GM18508 (cell line): ENCODE results near the gene CEP350.
"Not testable (repeated sequence)": the region's sequence is repeated elsewhere in the genome, so short reads cannot be mapped to it uniquely, and the experiment has no call there.

Experiments
- ATAC-seq: cut with Tn5 transposase; IDR thresholded peaks from one replicate; pipeline ENCODE4 v1.9.1; 2021; ENCODE audit warnings: moderate number of reproducible peaks; ENCODE audit not compliant: insufficient read depth, unreplicated experiment

Gene CEP350

GRCh38 chr1:179984101-179984500 lies 29.5 kb downstream of the CEP350 start:
- no peak for ATAC-seq

- ATAC-seq = no peak
These were observed 30.3 kb downstream of the CEP350 start for GRCh38 chr1:179984942-179985341.

GRCh38 chr1:179990847-179991246 lies 36.2 kb downstream of the CEP350 start:
- no peak for ATAC-seq

GRCh38 chr1:179995576-179995975 lies 41.0 kb downstream of the CEP350 start:
- no peak for ATAC-seq

- peak; percentile 65 for ATAC-seq
These were observed 41.5 kb downstream of the CEP350 start for GRCh38 chr1:179996099-179996498.

- no peak for ATAC-seq
These were observed 46.0 kb downstream of the CEP350 start for GRCh38 chr1:180000575-180000974.

GRCh38 chr1:180002437-180002836 lies 47.8 kb downstream of the CEP350 start:
- no peak for ATAC-seq

GRCh38 chr1:180003026-180003695 lies 48.6 kb downstream of the CEP350 start:
- peak; percentile 85 for ATAC-seq

GRCh38 chr1:180006762-180007161 lies 52.2 kb downstream of the CEP350 start:
- ATAC-seq = not testable (repeated sequence)

- no peak for ATAC-seq
These were observed 65.4 kb downstream of the CEP350 start for GRCh38 chr1:180020017-180020416.

GRCh38 chr1:180026556-180026955 lies 71.9 kb downstream of the CEP350 start:
- no peak for ATAC-seq

- no peak for ATAC-seq
These were observed 73.4 kb downstream of the CEP350 start for GRCh38 chr1:180027949-180028445.

GRCh38 chr1:180028864-180029263 lies 74.3 kb downstream of the CEP350 start:
- ATAC-seq = no peak

GRCh38 chr1:180029524-180030135 lies 75.0 kb downstream of the CEP350 start:
- ATAC-seq = no peak

GRCh38 chr1:180031664-180032063 lies 77.1 kb downstream of the CEP350 start:
- ATAC-seq = no peak

- ATAC-seq = no peak
These were observed 78.8 kb downstream of the CEP350 start for GRCh38 chr1:180033390-180033789.

- no peak for ATAC-seq
These were observed 85.4 kb downstream of the CEP350 start for GRCh38 chr1:180040034-180040433.

- no peak for ATAC-seq
These were observed 87.0 kb downstream of the CEP350 start for GRCh38 chr1:180041582-180041981.

- ATAC-seq = no peak
These were observed 88.5 kb downstream of the CEP350 start for GRCh38 chr1:180042988-180043622.

- no peak for ATAC-seq
These were observed 89.2 kb downstream of the CEP350 start for GRCh38 chr1:180043785-180044184.

GRCh38 chr1:180046674-180047073 lies 92.1 kb downstream of the CEP350 start:
- ATAC-seq = no peak
